Right lobe of liver (tissue), 4 donors: ENCODE data around the gene STIL.

Experiments
- POLR2A ChIP-seq: fragments of 450-650 bp; IDR thresholded peaks from one replicate; pipeline ENCODE4 v1.6.1; 2017; ENCODE audit warnings: antibody characterized with exemption, mild to moderate bottlenecking
- TF ChIP-seq, protein P1 (sequence below), 4 donors: fragments of 200-600 bp in 3 of 4; fragments of 450-650 bp in 1 of 4; IDR thresholded peaks; one replicate each; pipeline versions ENCODE4 v1.5.1 to v1.8.0; 2016 to 2022; ENCODE audit warnings: antibody characterized with exemption in 4 of 4, mild to moderate bottlenecking in 2 of 4
- donor health status: DM: no; HTN: no; CAD: no.
- donor health status: DM: no; HTN: no; CAD: no.
- donor health status: DM: no; HTN: yes; CAD: no.

DNA sequence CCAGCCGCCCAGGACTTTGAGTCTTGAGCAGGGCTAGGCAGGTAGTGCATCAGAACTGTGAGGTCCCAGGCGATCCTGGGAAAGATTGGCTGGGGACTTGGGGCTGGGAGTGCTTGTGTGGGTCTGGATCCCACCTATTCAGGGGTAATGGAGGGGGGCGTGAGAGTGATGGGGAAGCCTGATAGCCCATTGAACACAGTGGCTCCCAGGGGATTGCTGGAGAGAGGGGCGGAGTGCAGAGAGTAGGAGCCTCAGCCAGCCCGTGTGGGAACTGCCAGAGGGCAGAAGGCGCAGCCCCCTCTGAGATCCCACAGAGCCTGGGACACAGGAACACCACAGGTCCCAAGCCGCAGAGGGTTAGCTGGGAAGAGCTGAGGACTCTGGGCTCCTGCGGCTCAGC, 104.9 kb downstream of the STIL start:
- TF ChIP-seq, protein P1, sequence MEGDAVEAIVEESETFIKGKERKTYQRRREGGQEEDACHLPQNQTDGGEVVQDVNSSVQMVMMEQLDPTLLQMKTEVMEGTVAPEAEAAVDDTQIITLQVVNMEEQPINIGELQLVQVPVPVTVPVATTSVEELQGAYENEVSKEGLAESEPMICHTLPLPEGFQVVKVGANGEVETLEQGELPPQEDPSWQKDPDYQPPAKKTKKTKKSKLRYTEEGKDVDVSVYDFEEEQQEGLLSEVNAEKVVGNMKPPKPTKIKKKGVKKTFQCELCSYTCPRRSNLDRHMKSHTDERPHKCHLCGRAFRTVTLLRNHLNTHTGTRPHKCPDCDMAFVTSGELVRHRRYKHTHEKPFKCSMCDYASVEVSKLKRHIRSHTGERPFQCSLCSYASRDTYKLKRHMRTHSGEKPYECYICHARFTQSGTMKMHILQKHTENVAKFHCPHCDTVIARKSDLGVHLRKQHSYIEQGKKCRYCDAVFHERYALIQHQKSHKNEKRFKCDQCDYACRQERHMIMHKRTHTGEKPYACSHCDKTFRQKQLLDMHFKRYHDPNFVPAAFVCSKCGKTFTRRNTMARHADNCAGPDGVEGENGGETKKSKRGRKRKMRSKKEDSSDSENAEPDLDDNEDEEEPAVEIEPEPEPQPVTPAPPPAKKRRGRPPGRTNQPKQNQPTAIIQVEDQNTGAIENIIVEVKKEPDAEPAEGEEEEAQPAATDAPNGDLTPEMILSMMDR (IDR thresholded peaks at IDR 0.05), result no peak
- no peak for TF ChIP-seq POLR2A
